Activated CD8-positive, alpha-beta T cell treated with anti-CD3 and anti-CD28 coated beads, Interleukin-2, amount 10 ng/mL, durations not matched to agents 7 days and 5 days (primary cell): Measurements from ENCODE around the gene SLC4A1AP. TPM values are rescaled to one million over a fixed set of nuclear protein-coding genes. Genes with fewer than 3 reads are reported as not detected.

Experiments
- ATAC-seq: fragments of 150-1000 bp; cut with Tn5 transposase; one replicate; pipeline ENCODE4 v1.10.0; 2021; ENCODE audit warnings: moderate library complexity
- CTCF ChIA-PET: fragments of 350-600 bp; sonication (Branson Sonifier 250); formaldehyde crosslinking; loops from one replicate; lab custom pipeline; 2021; ENCODE audit warnings: antibody characterized with exemption; lab: Charles Lee
- POLR2A ChIA-PET: fragments of 350-600 bp; sonication (Branson Sonifier 250); formaldehyde crosslinking; loops from one replicate; lab custom pipeline; 2021; ENCODE audit warnings: antibody characterized with exemption; lab: Charles Lee
- DNase-seq: peaks from one replicate; pipeline ENCODE4 v3.0.0-alpha.2; 2020
- H3K27ac Mint-ChIP-seq: one replicate; pipeline ENCODE4 v1.8.0; 2021; ENCODE audit warnings: mild to moderate bottlenecking, mixed read lengths
- H3K27me3 Mint-ChIP-seq: one replicate; pipeline ENCODE4 v1.8.0; 2021; ENCODE audit warnings: low read depth, mixed read lengths
- H3K36me3 Mint-ChIP-seq: one replicate; pipeline ENCODE4 v1.8.0; 2021; ENCODE audit warnings: low read depth, mixed read lengths
- H3K4me1 Mint-ChIP-seq: one replicate; pipeline ENCODE4 v1.8.0; 2021; ENCODE audit warnings: low read depth, mixed read lengths
- H3K4me3 Mint-ChIP-seq: one replicate; pipeline ENCODE4 v1.8.0; 2021; ENCODE audit warnings: mild to moderate bottlenecking, mixed read lengths
- H3K9me3 Mint-ChIP-seq: one replicate; pipeline ENCODE4 v1.8.0; 2022; ENCODE audit warnings: mixed read lengths; ENCODE audit not compliant: insufficient read depth
- total RNA-seq, 2 experiments: library from RNA; stranded (reverse); gene quantifications; one replicate each; pipeline ENCODE4 v1.2.3, GENCODE V29; 2021

The SLC4A1AP gene
- total RNA-seq, 2 experiments from 2014 or later, result 24.2 to 25.2 TPM

- H3K4me3 Mint-ChIP-seq, result no peak overlapping the region
- ChIA-PET POLR2A (no interaction called here), CTCF (interaction anchor here (0.6 to 6.0 kb wide), 28 partner anchors 9 to 816 kb away, joined by 3 to 40 read pairs (median 4); partner anchors contain the start of genes BABAM2, FOSL2 and RBKS)
- ATAC-seq (peak; percentile 89), DNase-seq (peak; percentile 92)
- no peak overlapping the region for H3K27ac Mint-ChIP-seq
- no peaks in the 10 kb centered on the region for H3K9me3 Mint-ChIP-seq
- peaks cover 15% of the 10 kb centered on the region for H3K4me1 Mint-ChIP-seq
- no peaks in the 10 kb centered on the region for H3K36me3 Mint-ChIP-seq
- no peaks in the 10 kb centered on the region for H3K27me3 Mint-ChIP-seq
These were observed 40.1 kb downstream of the SLC4A1AP start for GRCh38 chr2:27703638-27704341.

DNA sequence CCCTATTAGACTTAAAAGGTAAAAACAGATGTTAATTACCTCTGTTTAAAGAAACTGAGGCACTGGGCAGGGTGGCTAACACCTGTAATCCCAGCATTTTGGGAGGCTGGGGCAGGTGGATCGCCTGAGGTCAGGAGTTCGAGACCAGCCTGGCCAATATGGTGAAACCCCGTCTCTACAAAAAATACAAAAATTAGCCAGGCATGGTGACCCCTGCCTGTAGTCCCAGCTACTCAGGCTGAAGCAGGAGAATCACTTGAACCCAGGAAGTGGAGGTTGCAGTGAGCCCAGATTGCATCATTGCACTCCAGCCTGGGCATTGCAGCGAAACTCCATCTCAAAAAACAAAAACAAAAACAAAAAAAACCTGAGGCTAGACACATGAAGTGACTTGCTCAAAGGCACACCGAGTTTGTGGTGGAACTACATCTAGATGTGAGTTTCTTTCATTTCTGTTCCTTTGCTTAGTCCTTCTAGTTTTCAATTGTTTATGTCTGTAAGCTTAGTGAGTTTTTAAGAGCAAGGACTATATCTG, 40.7 kb downstream of the SLC4A1AP start:
- H3K36me3 Mint-ChIP-seq, result no peaks in the 10 kb centered on the region
- peaks cover 15% of the 10 kb centered on the region for H3K4me1 Mint-ChIP-seq
- H3K27me3 Mint-ChIP-seq, result no peaks in the 10 kb centered on the region
- POLR2A ChIA-PET, result no interaction called here
- ATAC-seq (no peak), DNase-seq (no peak)
- CTCF ChIA-PET, result interaction anchor here (0.6 to 6.0 kb wide), 24 partner anchors 8 to 815 kb away, joined by 3 to 40 read pairs (median 4); partner anchors contain the start of genes BABAM2, FOSL2 and RBKS
- no peak overlapping the region for H3K4me3 Mint-ChIP-seq
- H3K9me3 Mint-ChIP-seq, result no peaks in the 10 kb centered on the region
- no peak overlapping the region for H3K27ac Mint-ChIP-seq

DNA sequence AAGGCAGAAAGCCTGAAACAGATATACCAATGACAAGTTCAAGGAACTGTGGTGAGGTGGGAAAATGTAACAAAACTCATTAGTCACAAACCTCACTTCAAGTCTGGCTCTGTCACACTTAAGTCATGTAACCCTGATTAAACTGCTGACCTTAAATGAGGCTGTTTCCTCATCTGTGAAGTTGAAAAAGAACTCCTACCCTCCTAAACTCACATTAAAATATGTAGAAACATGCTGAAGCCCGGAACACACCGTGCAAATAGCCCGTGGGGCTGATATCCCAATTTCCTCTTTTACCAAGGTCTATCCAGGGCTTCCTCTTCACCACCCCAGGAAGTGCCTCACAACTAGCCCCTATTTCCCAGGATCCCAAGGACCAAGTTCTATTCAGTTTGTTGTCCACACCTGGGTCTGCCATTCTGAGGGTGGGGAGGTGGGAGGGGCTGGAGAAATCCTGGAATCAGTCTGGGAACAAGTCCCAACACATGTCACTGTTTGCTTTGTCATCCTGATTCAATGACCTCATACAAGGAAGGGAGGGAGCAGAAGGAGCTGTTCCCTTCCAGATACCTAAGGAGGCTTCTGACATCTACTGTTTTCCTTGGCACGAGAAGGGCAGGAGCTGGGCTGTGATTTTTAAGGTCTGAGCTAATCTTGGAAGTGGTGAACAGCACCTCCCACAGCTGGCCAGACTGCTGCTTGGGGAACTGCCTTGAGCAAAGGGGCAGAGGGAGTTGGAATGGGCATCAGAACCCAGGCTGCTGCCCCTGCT, 42.3 kb downstream of the SLC4A1AP start:
- Mint-ChIP-seq H3K36me3 (no peaks in the 10 kb centered on the region), H3K4me3 (no peak overlapping the region), H3K9me3 (no peaks in the 10 kb centered on the region), H3K27me3 (no peaks in the 10 kb centered on the region), H3K27ac (no peak overlapping the region), H3K4me1 (peaks cover 15% of the 10 kb centered on the region)
- ChIA-PET CTCF (interaction anchor here (3.0 to 6.0 kb wide), 3 partner anchors 16 to 23 kb away, joined by 14 to 40 read pairs (median 35); no protein-coding TSS in a partner anchor), POLR2A (no interaction called here)
- ATAC-seq (no peak), DNase-seq (no peak)

DNA sequence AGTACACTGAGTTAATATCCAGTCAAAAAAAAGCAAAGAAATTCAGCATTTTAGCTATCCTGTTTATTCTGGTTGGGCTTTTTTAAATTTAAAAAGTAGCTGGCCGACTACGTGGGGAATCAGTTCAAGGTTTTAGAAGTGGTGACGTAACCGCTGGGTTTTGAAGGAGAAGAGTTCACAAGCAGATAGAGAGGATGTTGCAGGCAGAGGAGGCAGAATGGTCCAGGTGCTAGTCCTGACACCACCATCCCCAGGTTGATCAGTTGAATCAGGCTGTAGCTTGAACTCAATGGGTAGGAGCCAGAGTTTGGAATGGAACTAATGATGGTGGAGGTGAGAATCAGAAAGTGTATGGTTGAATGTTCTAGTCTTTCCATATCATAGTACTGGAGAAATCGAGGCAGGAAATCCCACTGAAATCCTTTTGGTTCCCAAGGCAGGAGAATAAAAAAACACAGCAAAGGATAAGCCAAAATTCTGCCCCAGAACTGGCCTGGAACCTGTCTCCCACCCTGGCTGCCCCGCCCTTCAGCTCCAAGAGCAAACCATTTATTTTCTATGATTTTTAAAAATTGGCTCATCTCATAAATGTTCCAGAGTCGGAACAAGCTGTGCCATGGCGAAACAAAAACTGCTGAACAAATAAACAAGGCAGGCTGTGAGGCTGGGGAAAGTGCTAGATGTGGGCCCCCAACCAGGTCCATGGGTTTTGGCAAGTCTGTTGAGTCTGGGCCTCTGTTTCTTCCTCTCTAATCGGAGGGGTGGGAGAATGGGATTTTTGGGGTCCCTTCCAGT, 44.0 kb downstream of the SLC4A1AP start:
- peaks cover 21% of the 10 kb centered on the region for H3K4me1 Mint-ChIP-seq
- H3K27ac Mint-ChIP-seq, result no peak overlapping the region
- no peaks in the 10 kb centered on the region for H3K9me3 Mint-ChIP-seq
- peaks cover 6% of the 10 kb centered on the region for H3K27me3 Mint-ChIP-seq
- CTCF ChIA-PET, result interaction anchor here (3.0 to 6.0 kb wide), 2 partner anchors 15 to 25 kb away, joined by 14 to 35 read pairs; no protein-coding TSS in a partner anchor
- ATAC-seq, result no peak
- no peak overlapping the region for H3K4me3 Mint-ChIP-seq
- DNase-seq, result no peak
- no peaks in the 10 kb centered on the region for H3K36me3 Mint-ChIP-seq
- POLR2A ChIA-PET, result no interaction called here

DNA sequence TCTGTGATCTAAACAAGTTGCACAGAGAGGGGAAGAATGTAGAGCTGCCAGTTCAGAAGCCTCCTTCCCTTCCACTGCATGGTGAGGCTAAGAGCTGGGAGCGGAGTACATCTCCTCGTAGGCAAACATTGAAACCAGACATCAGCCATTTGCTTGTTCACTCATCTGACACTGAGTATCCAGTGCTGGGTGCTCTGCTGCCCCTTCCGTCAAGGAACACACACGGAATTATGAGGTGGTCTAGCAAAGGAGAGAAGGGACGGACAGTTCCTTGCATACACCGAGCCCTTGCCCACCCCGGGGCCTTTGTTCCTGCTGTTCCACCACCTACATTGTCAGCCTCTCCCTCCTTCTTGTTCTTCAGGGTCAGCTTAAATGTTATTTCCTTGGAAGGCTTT, 44.6 kb downstream of the SLC4A1AP start:
- no peaks in the 10 kb centered on the region for H3K9me3 Mint-ChIP-seq
- no peaks in the 10 kb centered on the region for H3K36me3 Mint-ChIP-seq
- H3K4me3 Mint-ChIP-seq, result no peak overlapping the region
- DNase-seq (no peak), ATAC-seq (no peak)
- ChIA-PET CTCF (interaction anchor here (3.0 to 6.0 kb wide), 2 partner anchors 14 to 25 kb away, joined by 14 to 35 read pairs; no protein-coding TSS in a partner anchor), POLR2A (no interaction called here)
- peaks cover 9% of the 10 kb centered on the region for H3K27me3 Mint-ChIP-seq
- peaks cover 20% of the 10 kb centered on the region for H3K4me1 Mint-ChIP-seq
- H3K27ac Mint-ChIP-seq, result no peak overlapping the region

GRCh38 chr2:27708666-27709065, 45.0 kb downstream of the SLC4A1AP start:
- ATAC-seq (no peak), DNase-seq (no peak)
- Mint-ChIP-seq H3K4me1 (peaks cover 17% of the 10 kb centered on the region), H3K27ac (no peak overlapping the region), H3K27me3 (peaks cover 10% of the 10 kb centered on the region), H3K4me3 (no peak overlapping the region), H3K9me3 (no peaks in the 10 kb centered on the region), H3K36me3 (no peaks in the 10 kb centered on the region)
- CTCF ChIA-PET, result interaction anchor here (3.0 to 6.0 kb wide), 2 partner anchors 14 to 26 kb away, joined by 14 to 35 read pairs; no protein-coding TSS in a partner anchor
- POLR2A ChIA-PET, result no interaction called here

DNA sequence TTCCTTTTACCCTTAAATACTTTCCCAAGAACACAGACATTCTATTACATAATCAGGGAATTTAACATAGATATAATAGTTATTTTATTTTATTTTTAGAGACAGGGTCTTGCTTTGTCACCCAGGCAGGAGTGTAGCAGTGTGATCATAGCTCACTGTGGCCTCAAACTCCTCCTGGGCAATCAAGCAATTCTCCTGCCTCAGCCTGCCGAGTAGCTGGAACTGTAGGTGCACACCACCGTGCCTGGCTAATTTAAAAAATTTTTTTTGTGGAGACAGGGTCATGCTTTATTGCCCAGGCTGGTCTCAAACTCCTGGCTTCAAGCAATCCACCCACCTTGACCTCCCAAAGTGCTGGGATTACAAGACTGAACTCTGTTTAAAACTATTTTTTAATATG, 45.6 kb downstream of the SLC4A1AP start:
- Mint-ChIP-seq H3K4me1 (peaks cover 14% of the 10 kb centered on the region), H3K27me3 (peaks cover 10% of the 10 kb centered on the region), H3K4me3 (no peak overlapping the region), H3K36me3 (no peaks in the 10 kb centered on the region), H3K27ac (no peak overlapping the region), H3K9me3 (no peaks in the 10 kb centered on the region)
- ChIA-PET CTCF (no interaction called here), POLR2A (no interaction called here)
- no peak for DNase-seq
- no peak for ATAC-seq

- H3K36me3 Mint-ChIP-seq, result no peaks in the 10 kb centered on the region
- H3K27ac Mint-ChIP-seq, result no peak overlapping the region
- POLR2A ChIA-PET, result no interaction called here
- H3K9me3 Mint-ChIP-seq, result no peaks in the 10 kb centered on the region
- H3K4me1 Mint-ChIP-seq, result peaks cover 12% of the 10 kb centered on the region
- no peak overlapping the region for H3K4me3 Mint-ChIP-seq
- H3K27me3 Mint-ChIP-seq, result peaks cover 13% of the 10 kb centered on the region
- ATAC-seq, result no peak
- CTCF ChIA-PET, result interaction anchor here (5.1 kb wide), 1 partner anchor 13 kb away, joined by 17 read pairs; no protein-coding TSS in a partner anchor
- DNase-seq, result no peak
These were observed 46.4 kb downstream of the SLC4A1AP start for GRCh38 chr2:27709960-27710575.

- Mint-ChIP-seq H3K4me3 (no peak overlapping the region), H3K27me3 (peaks cover 13% of the 10 kb centered on the region), H3K27ac (no peak overlapping the region), H3K36me3 (no peaks in the 10 kb centered on the region), H3K4me1 (peaks cover 12% of the 10 kb centered on the region), H3K9me3 (no peaks in the 10 kb centered on the region)
- no peak for ATAC-seq
- POLR2A ChIA-PET, result no interaction called here
- no peak for DNase-seq
- CTCF ChIA-PET, result interaction anchor here (1.7 to 5.1 kb wide), 2 partner anchors 12 to 45 kb away, joined by 3 to 17 read pairs; no protein-coding TSS in a partner anchor
These were observed 47.1 kb downstream of the SLC4A1AP start for GRCh38 chr2:27710640-27711430.

- Mint-ChIP-seq H3K27ac (no peak overlapping the region), H3K27me3 (peaks cover 18% of the 10 kb centered on the region), H3K9me3 (no peaks in the 10 kb centered on the region), H3K4me3 (no peak overlapping the region), H3K36me3 (no peaks in the 10 kb centered on the region), H3K4me1 (peaks cover 18% of the 10 kb centered on the region)
- DNase-seq (no peak), ATAC-seq (no peak)
- POLR2A ChIA-PET, result no interaction called here
- CTCF ChIA-PET, result interaction anchor here (1.3 to 5.1 kb wide), 4 partner anchors 8 to 46 kb away, joined by 3 to 17 read pairs (median 7); no protein-coding TSS in a partner anchor
These were observed 48.1 kb downstream of the SLC4A1AP start for GRCh38 chr2:27711804-27712203.
